ENCODE results near the gene FBXW2.
"Not testable (repeated sequence)": the region's sequence is repeated elsewhere in the genome, so short reads cannot be mapped to it uniquely, and the experiment has no call there.

FBXW2 gene

DNA sequence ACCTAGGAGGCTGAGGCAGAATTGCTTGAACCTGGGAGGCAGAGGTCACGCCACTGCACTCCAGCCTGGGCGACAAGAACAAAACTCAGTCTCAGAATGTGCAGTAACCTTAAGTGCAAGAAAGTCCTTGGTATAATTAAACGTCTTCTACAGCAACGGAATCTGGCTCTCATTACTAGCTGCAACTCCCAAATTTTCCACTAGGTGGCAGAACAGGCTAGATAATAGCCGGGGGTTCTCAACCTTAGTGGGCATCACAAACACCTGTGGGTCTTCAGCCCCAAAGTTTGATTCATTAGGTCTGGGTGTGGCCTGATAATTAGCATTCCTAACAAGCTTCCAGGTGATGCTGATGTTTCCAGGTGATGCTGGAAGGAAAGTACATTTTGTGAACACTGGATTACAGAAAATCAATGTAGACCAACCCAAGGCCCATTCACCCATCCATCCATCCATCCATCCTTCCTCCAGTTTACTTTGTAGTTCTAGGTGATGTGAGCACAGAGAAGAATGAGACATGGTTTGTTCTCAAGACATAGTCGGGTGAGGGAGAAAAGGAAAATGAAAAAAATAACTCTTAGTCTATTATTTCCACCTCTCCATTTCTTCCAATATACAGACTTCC lies 37.3 kb downstream of the FBXW2 start:
- Histone ChIP-seq H3K27me3 (ENCODE audit: low read depth, low read length) (no peaks in the 10 kb centered on the region), H3K36me3 (replicated peaks; ENCODE audit: low read depth, low read length) (peaks cover 9% of the 10 kb centered on the region), H3K79me2 (ENCODE audit: low read length) (no peaks in the 10 kb centered on the region), H3K4me3 (ENCODE audit: low read length) (no peak overlapping the region), H2AFZ (ENCODE audit: low read depth, low read length) (no peak overlapping the region), H3K4me1 (ENCODE audit: low read length) (peaks cover 31% of the 10 kb centered on the region), H3K27ac (ENCODE audit: low read length) (no peak overlapping the region), H3K9ac (ENCODE audit: low read length) (no peak overlapping the region), H3K9me3 (ENCODE audit: insufficient read depth, low read length) (no peaks in the 10 kb centered on the region), H4K20me1 (ENCODE audit: insufficient read depth, low read length) (no peaks in the 10 kb centered on the region), H3K4me2 (ENCODE audit: low read length) (no peak overlapping the region)
- no peak for TF ChIP-seq EZH2phosphoT487 (IDR thresholded peaks at IDR 0.05; ENCODE audit: low read depth)
- TF ChIP-seq, protein P1, sequence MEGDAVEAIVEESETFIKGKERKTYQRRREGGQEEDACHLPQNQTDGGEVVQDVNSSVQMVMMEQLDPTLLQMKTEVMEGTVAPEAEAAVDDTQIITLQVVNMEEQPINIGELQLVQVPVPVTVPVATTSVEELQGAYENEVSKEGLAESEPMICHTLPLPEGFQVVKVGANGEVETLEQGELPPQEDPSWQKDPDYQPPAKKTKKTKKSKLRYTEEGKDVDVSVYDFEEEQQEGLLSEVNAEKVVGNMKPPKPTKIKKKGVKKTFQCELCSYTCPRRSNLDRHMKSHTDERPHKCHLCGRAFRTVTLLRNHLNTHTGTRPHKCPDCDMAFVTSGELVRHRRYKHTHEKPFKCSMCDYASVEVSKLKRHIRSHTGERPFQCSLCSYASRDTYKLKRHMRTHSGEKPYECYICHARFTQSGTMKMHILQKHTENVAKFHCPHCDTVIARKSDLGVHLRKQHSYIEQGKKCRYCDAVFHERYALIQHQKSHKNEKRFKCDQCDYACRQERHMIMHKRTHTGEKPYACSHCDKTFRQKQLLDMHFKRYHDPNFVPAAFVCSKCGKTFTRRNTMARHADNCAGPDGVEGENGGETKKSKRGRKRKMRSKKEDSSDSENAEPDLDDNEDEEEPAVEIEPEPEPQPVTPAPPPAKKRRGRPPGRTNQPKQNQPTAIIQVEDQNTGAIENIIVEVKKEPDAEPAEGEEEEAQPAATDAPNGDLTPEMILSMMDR (IDR thresholded peaks at IDR 0.05; ENCODE audit: low read depth, low read length) = peak; percentile 87

DNA sequence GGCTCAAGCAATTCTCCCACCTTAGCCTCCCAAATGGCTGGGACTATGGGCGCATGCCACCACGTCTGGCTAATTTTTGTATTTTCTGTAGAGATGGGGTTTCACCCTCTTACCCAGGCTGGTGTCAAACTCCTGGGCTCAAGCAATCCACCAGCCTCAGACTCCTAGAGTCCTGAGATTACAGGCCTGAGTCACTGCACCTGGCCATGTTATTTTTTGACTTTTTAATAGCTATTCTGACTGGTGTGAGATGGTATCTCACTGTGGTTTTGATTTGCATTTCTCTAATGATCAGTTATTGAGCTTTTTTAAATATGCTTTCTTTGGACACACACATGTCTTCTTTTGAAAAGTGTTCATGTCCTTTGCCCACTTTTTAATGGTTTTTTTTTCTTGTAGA lies 38.2 kb downstream of the FBXW2 start:
- Histone ChIP-seq H3K4me1 (ENCODE audit: low read length) (peaks cover 31% of the 10 kb centered on the region), H3K79me2 (ENCODE audit: low read length) (no peaks in the 10 kb centered on the region), H2AFZ (ENCODE audit: low read depth, low read length) (no peak overlapping the region), H3K27me3 (ENCODE audit: low read depth, low read length) (no peaks in the 10 kb centered on the region), H3K27ac (ENCODE audit: low read length) (no peak overlapping the region), H3K9me3 (ENCODE audit: insufficient read depth, low read length) (no peaks in the 10 kb centered on the region), H3K9ac (ENCODE audit: low read length) (no peak overlapping the region), H4K20me1 (ENCODE audit: insufficient read depth, low read length) (no peaks in the 10 kb centered on the region), H3K4me3 (ENCODE audit: low read length) (no peak overlapping the region), H3K36me3 (replicated peaks; ENCODE audit: low read depth, low read length) (peaks cover 7% of the 10 kb centered on the region), H3K4me2 (ENCODE audit: low read length) (no peak overlapping the region)
- TF ChIP-seq, protein P1 (IDR thresholded peaks at IDR 0.05; ENCODE audit: low read depth, low read length) = no peak
- TF ChIP-seq EZH2phosphoT487 (IDR thresholded peaks at IDR 0.05; ENCODE audit: low read depth) = no peak

DNA sequence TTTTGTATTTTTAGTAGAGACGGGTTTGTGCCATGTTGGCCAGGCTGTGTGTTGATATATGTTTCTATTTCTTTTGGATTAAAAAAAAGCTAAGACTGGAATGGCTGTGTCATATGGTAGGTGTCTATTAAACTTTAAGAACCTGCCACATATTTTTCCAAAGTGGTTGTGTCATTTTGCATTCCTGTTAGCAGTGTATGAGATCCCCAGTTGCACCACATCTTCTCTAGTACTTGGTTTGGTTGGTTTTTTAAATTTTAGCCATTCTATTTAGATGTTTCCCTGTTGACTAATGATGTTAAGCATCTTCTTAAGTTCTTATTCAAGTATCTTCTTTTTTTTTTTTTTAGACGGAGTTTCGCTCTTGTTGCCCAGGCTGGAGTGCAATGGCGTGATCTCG lies 42.8 kb downstream of the FBXW2 start:
- H3K27ac ChIP-seq (ENCODE audit: low read length) = no peak overlapping the region
- no peak overlapping the region for H2AFZ ChIP-seq (ENCODE audit: low read depth, low read length)
- no peak overlapping the region for H3K9ac ChIP-seq (ENCODE audit: low read length)
- H3K4me3 ChIP-seq (ENCODE audit: low read length) = no peak overlapping the region
- no peak overlapping the region for H3K4me2 ChIP-seq (ENCODE audit: low read length)
- H4K20me1 ChIP-seq (ENCODE audit: insufficient read depth, low read length) = no peaks in the 10 kb centered on the region
- no peaks in the 10 kb centered on the region for H3K27me3 ChIP-seq (ENCODE audit: low read depth, low read length)
- H3K9me3 ChIP-seq (ENCODE audit: insufficient read depth, low read length) = no peaks in the 10 kb centered on the region
- H3K79me2 ChIP-seq (ENCODE audit: low read length) = no peaks in the 10 kb centered on the region
- no peaks in the 10 kb centered on the region for H3K36me3 ChIP-seq (replicated peaks; ENCODE audit: low read depth, low read length)
- no peak for TF ChIP-seq EZH2phosphoT487 (IDR thresholded peaks at IDR 0.05; ENCODE audit: low read depth)
- TF ChIP-seq, protein P1 (IDR thresholded peaks at IDR 0.05; ENCODE audit: low read depth, low read length) = no peak
- H3K4me1 ChIP-seq (ENCODE audit: low read length) = peaks cover 5% of the 10 kb centered on the region

DNA sequence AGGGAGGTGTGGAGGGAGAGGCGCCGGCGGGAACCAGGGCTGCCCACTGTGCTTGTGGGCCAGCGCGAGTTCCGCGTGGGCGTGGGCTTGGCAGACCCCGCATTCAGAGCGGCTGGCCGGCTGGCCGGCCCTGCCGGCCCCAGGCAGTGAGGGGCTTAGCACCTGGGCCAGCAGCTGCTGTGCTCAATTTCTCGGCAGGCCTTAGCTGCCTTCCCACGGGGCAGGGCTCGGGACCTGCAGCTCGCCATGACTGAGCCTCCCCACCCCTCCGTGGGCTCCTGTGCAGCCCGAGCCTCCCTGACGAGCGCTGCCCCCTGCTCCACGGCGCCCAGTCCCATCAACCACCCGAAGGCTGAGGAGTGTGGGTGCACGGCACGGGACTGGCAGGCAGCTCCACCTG lies 46.9 kb downstream of the FBXW2 start:
- not testable (repeated sequence) for H3K9me3 ChIP-seq (ENCODE audit: insufficient read depth, low read length); H3K9ac ChIP-seq (ENCODE audit: low read length)

More for the DNA sequence above, 46.9 kb downstream of the FBXW2 start:
- H4K20me1 ChIP-seq (ENCODE audit: insufficient read depth, low read length); H3K27ac ChIP-seq (ENCODE audit: low read length); H3K79me2 ChIP-seq (ENCODE audit: low read length); H3K27me3 ChIP-seq (ENCODE audit: low read depth, low read length); H3K4me3 ChIP-seq (ENCODE audit: low read length); H3K4me2 ChIP-seq (ENCODE audit: low read length); H2AFZ ChIP-seq (ENCODE audit: low read depth, low read length); H3K4me1 ChIP-seq (ENCODE audit: low read length); H3K36me3 ChIP-seq (replicated peaks; ENCODE audit: low read depth, low read length): not testable (repeated sequence)
